Body of pancreas (tissue), 4 donors: ENCODE results near the gene ANGPTL2. TPM values are rescaled to one million over a fixed set of nuclear protein-coding genes. Genes with fewer than 3 reads are reported as not detected.
"Not testable (repeated sequence)": the region's sequence is repeated elsewhere in the genome, so short reads cannot be mapped to it uniquely, and the experiment has no call there.

Source experiments
- ATAC-seq: fragments of 150-250 bp; one replicate; pipeline ENCODE4 v1.9.1; 2016
- DNase-seq, 4 donors: peaks; one replicate each; pipeline ENCODE4 v3.0.0-alpha.2; 2019
- H3K27ac ChIP-seq, 4 donors: fragments of 200-600 bp; sonication (generic); 1 replicate in 3 of 4; 2 replicates in 1 of 4; pipeline versions ENCODE4 v1.5.1 to v1.6.1; 2016 to 2019; ENCODE audit warnings: mild to moderate bottlenecking in 1 of 4, mixed read lengths in 1 of 4, moderate library complexity in 1 of 4
- H3K27me3 ChIP-seq, 2 donors: fragments of 200-600 bp; sonication (generic); one replicate each; pipeline ENCODE4 v1.6.0; 2016; ENCODE audit warnings: mild to moderate bottlenecking in 1 of 2
- H3K36me3 ChIP-seq, 2 donors: fragments of 200-600 bp; sonication (generic); replicated peaks in 1 of 2; 2 replicates each; pipeline ENCODE4 v1.5.1; 2016; ENCODE audit warnings: low read depth in 2 of 2; ENCODE audit not compliant: insufficient read depth in 1 of 2
- H3K4me1 ChIP-seq: fragments of 200-600 bp; sonication (generic); one replicate; pipeline ENCODE4 v1.6.0; 2016
- H3K4me3 ChIP-seq, 2 donors: fragments of 200-600 bp; sonication (generic); 1 replicate in 1 of 2; 2 replicates in 1 of 2; pipeline ENCODE4 v1.5.1; 2016 to 2019
- H3K9me3 ChIP-seq, 3 donors: fragments of 200-600 bp; sonication (generic); 1 replicate in 2 of 3; 2 replicates in 1 of 3; pipeline ENCODE4 v1.5.1; 2016
- CTCF ChIP-seq, 7 experiments: fragments of 450-650 bp in 4 of 7; fragments of 200-600 bp in 3 of 7; sonication (generic) in 3 of 7; IDR thresholded peaks; one replicate each; pipeline ENCODE4 v1.5.1; 2016 to 2019; ENCODE audit warnings: antibody characterized with exemption in 7 of 7
- POLR2A ChIP-seq, 3 donors: fragments of 450-650 bp; IDR thresholded peaks; one replicate each; pipeline ENCODE4 v1.6.1; 2016; ENCODE audit warnings: antibody characterized with exemption in 3 of 3, mild to moderate bottlenecking in 2 of 3
- WGBS, 2 donors: methylation state at CpG; one replicate each; pipeline ENCODE4 v1.1.5; 2017; 5-methylcytosine and 5-hydroxymethylcytosine counted together
- intact Hi-C: fragments of 100-400 bp; cut with DNase I; formaldehyde crosslinking; loops from one replicate; pipeline ENCODE4 v1.15.1; 2023
- total RNA-seq, 2 donors: library from RNA; depleted of rRNA; stranded (reverse); fragments of >200 nt; gene quantifications; one replicate each; pipeline ENCODE4 v1.1.0, GENCODE V29; 2016

The ANGPTL2 gene
- total RNA-seq = 1 to 10 TPM; 3.1 to 7.6 TPM

DNA sequence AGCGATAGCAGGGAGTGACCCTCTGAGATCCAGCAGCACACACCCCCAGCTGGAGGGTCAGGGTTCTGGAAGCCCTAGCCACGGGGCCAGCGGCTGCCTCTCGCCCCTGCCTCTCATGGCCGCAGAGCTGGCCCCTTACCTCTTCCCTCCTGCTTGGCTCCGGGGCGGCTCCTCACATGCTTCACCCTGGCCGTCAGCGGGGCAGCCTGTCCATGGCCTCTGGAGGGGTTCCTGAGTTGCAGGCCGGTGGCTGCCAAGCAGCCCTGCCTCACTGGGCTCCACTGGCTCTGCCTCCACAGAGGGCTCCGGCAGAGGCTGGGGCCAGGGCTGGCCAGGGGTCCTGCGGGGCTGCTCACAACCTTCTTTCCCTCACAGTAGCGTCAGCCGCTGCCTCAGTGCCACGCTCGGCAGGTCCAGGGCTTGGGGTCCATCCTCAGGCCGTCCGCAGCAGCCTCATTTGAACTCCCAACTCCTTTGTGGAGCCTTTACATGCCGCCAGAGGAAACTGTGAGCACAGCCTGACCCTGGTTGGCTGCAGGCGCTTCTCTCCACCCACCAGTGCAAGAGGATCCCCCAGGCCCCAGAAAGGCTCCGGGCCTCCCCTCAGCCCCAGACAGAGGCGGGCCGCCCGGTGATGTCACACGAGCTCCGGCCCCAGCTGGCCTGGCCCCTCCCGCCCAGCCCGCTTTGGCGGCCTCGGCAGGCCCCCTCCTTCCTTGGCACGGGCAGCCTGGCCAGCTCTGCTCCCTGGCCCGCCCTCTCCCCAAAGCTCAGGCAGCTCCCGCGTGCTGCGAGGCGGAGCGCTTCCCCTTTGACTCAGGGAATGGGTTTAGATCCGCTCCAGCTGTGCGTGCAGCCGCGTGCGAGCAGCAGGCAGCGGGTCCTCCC lies at the start of gene ANGPTL2:
ANGPTL2 (minus strand) TSS at position 460 of the 888 bp plus-strand sequence. CDS start 13,904 bp downstream, outside the sequence.
- TF ChIP-seq POLR2A (IDR thresholded peaks at IDR 0.05) = peak in 2 of 3 donors; percentile 35 to 46
- no peak for TF ChIP-seq CTCF (IDR thresholded peaks at IDR 0.05)
- intact Hi-C loops = no loop called here
- H3K9me3 ChIP-seq = no peaks in the 10 kb centered on the region
- H3K36me3 ChIP-seq = no peaks in the 10 kb centered on the region
- H3K4me1 ChIP-seq = peaks cover 17% of the 10 kb centered on the region
- peak; percentile 62 to 77 (median 74) for DNase-seq
- H3K27me3 ChIP-seq = no peaks in the 10 kb centered on the region
- ATAC-seq = peak; percentile 82
- H3K27ac ChIP-seq = peak within 1 kb of the TSS in 3 of 4 donors; percentile 19 to 65 (median 41)
- 18 to 23% methylated on average over 14 to 43 of the region's 43 CpGs for WGBS, 2 donors
- H3K4me3 ChIP-seq = no peak within 1 kb of the TSS

DNA sequence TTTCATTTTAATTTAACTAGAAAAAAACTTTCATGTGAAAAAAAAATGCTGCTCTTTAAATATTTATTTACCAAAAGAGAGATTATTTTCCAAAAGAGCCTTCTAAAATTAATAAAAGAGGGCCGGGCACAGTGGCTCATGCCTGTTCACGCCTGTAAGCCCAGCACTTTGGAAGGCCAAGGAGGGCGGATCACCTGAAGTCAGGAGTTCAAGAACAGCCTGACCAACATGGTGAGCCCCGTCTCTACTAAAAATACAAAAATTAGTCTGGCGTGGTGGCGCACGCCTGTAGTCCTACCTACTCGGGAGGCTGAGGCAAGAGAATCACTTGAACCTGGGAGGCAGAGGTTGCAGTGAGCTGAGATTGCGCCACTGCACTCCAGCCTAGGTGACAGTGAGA lies 48.9 kb upstream of the ANGPTL2 start:
- H3K4me3 ChIP-seq, ATAC-seq, H3K4me1 ChIP-seq, H3K9me3 ChIP-seq, H3K27ac ChIP-seq, H3K27me3 ChIP-seq, H3K36me3 ChIP-seq, intact Hi-C loops, DNase-seq: not testable (repeated sequence)
- 97% methylated on average over 9 of the region's 9 CpGs for WGBS, 2 donors

DNA sequence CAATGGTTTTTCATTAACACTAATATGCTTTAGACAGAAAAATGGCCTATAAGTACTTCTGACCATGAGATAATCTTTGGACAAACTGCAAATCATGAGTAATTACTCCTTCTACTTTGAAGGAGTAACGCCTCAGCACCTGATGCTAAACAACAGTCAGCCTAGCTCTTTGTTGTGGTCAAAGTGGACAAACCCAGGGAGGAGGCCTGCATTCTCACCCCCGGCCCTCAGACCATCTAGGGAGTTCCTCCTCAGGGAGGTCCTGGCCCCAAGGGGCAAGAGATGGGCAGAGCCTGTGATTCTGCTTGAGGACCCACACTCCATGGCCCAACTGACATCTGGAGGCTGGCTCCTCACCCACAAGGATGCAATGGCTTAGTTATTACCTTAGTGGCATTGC lies 48.2 kb upstream of the ANGPTL2 start:
- no peaks in the 10 kb centered on the region for H3K9me3 ChIP-seq
- TF ChIP-seq CTCF (IDR thresholded peaks at IDR 0.05) = no peak
- TF ChIP-seq POLR2A (IDR thresholded peaks at IDR 0.05) = no peak
- 83 to 90% methylated on average over 2 of the region's 2 CpGs for WGBS, 2 donors
- DNase-seq = no peak
- intact Hi-C loops = no loop called here
- H3K27ac ChIP-seq = no peak overlapping the region
- no peak overlapping the region for H3K4me3 ChIP-seq
- no peaks in the 10 kb centered on the region for H3K36me3 ChIP-seq
- no peaks in the 10 kb centered on the region for H3K4me1 ChIP-seq
- no peak for ATAC-seq
- no peaks in the 10 kb centered on the region for H3K27me3 ChIP-seq

- Histone ChIP-seq H3K4me3 (no peak overlapping the region), H3K4me1 (no peaks in the 10 kb centered on the region), H3K36me3 (no peaks in the 10 kb centered on the region), H3K27ac (no peak overlapping the region), H3K9me3 (no peaks in the 10 kb centered on the region), H3K27me3 (no peaks in the 10 kb centered on the region)
- ATAC-seq = no peak
- 86 to 90% methylated on average over 3 to 4 of the region's 4 CpGs for WGBS, 2 donors
- TF ChIP-seq POLR2A (IDR thresholded peaks at IDR 0.05) (no peak), CTCF (IDR thresholded peaks at IDR 0.05) (no peak)
- intact Hi-C loops = no loop called here
- DNase-seq = no peak
Measured at GRCh38 chr9:127170103-127170502, 47.7 kb upstream of the ANGPTL2 start.

GRCh38 chr9:127169575-127169883 lies 47.1 kb upstream of the ANGPTL2 start:
- Histone ChIP-seq H3K4me1 (no peaks in the 10 kb centered on the region), H3K9me3 (no peaks in the 10 kb centered on the region), H3K27ac (no peak overlapping the region), H3K4me3 (no peak overlapping the region), H3K36me3 (no peaks in the 10 kb centered on the region), H3K27me3 (no peaks in the 10 kb centered on the region)
- TF ChIP-seq CTCF (IDR thresholded peaks at IDR 0.05) (no peak), POLR2A (IDR thresholded peaks at IDR 0.05) (no peak)
- 73% methylated on average over 5 of the region's 5 CpGs for WGBS, 2 donors
- ATAC-seq (no peak), DNase-seq (no peak)
- intact Hi-C loops = no loop called here
